ENCODE results near the gene PCMT1. TPM values are rescaled to one million over a fixed set of nuclear protein-coding genes. Genes with fewer than 3 reads are reported as not detected.

The PCMT1 gene
- total and polyA plus RNA-seq, 9 donors = 48.1 to 71.8 (median 54.7) TPM

DNA sequence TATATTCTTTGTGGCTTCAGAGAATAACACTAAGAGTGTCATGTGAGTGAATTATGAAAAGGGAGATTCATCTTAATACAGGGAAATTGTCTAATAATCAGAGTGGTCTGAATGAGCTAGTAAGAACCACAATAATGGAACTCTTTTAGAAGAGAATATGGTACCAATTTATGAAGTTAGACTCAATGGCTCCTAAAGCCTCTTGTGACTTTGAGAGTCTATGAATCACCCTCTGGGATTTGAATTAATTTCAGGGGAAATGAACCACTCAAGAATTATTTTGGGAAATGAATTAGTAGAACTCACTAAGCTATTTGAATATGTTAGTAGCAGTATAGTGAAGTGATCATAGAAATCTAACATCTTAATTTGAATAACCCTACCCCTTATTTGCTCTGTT lies 14.3 kb downstream of the PCMT1 start:
- no peaks in the 10 kb centered on the region for H3K4me1 ChIP-seq (ENCODE audit: insufficient read depth)
- H3K27me3 ChIP-seq = no peaks in the 10 kb centered on the region
- H3K36me3 ChIP-seq = no peaks in the 10 kb centered on the region
- intact Hi-C loops (cut with DNase I) = no loop called here
- DNase-seq = no peak
- H3K9me3 ChIP-seq = no peaks in the 10 kb centered on the region
- H3K4me3 ChIP-seq = no peak overlapping the region
- TF ChIP-seq EP300 (IDR thresholded peaks at IDR 0.05) = no peak
- TF ChIP-seq POLR2A (IDR thresholded peaks at IDR 0.05) = no peak
- TF ChIP-seq, protein P1, sequence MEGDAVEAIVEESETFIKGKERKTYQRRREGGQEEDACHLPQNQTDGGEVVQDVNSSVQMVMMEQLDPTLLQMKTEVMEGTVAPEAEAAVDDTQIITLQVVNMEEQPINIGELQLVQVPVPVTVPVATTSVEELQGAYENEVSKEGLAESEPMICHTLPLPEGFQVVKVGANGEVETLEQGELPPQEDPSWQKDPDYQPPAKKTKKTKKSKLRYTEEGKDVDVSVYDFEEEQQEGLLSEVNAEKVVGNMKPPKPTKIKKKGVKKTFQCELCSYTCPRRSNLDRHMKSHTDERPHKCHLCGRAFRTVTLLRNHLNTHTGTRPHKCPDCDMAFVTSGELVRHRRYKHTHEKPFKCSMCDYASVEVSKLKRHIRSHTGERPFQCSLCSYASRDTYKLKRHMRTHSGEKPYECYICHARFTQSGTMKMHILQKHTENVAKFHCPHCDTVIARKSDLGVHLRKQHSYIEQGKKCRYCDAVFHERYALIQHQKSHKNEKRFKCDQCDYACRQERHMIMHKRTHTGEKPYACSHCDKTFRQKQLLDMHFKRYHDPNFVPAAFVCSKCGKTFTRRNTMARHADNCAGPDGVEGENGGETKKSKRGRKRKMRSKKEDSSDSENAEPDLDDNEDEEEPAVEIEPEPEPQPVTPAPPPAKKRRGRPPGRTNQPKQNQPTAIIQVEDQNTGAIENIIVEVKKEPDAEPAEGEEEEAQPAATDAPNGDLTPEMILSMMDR (IDR thresholded peaks at IDR 0.05) = no peak
- no peak overlapping the region for H3K27ac ChIP-seq

DNA sequence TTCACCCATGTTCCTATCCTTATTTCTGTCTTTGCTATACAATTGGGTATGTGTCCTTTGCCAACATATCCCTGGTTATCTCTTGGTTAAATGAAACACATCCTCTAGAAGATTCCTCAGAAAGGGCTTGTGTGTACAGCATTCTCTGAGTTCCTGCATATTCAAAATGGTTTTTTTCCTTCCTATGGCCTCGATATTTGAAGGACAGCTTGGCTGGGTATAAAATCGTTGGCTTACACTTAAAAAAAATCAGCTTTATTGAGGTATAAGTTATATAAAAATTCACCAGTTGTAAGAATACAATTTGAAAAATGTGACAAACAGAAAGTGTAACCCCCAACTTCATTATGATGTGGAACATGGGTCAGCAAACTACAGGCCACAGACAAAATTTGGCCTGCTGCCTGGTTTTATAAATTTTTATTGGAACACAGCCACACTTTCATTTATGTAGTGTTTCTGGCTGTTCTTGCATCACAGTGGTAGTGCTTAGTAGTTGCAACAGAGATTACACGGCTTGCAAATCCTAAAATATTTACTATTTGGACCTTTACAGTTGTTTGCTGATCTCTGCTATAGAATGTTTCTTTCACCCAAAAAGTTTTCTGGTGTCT lies 16.7 kb downstream of the PCMT1 start:
- no peak overlapping the region for H3K4me3 ChIP-seq
- H3K4me1 ChIP-seq (ENCODE audit: insufficient read depth) = no peaks in the 10 kb centered on the region
- no peaks in the 10 kb centered on the region for H3K36me3 ChIP-seq
- WGBS, 3 donors = 45 to 70% (median 49%) methylated on average over 3 of the region's 3 CpGs
- intact Hi-C loops (cut with DNase I) = no loop called here
- TF ChIP-seq, protein P1 (IDR thresholded peaks at IDR 0.05) = no peak
- no peak for TF ChIP-seq EP300 (IDR thresholded peaks at IDR 0.05)
- no peak for TF ChIP-seq POLR2A (IDR thresholded peaks at IDR 0.05)
- H3K9me3 ChIP-seq = no peaks in the 10 kb centered on the region
- DNase-seq = no peak
- H3K27ac ChIP-seq = no peak overlapping the region
- no peaks in the 10 kb centered on the region for H3K27me3 ChIP-seq

DNA sequence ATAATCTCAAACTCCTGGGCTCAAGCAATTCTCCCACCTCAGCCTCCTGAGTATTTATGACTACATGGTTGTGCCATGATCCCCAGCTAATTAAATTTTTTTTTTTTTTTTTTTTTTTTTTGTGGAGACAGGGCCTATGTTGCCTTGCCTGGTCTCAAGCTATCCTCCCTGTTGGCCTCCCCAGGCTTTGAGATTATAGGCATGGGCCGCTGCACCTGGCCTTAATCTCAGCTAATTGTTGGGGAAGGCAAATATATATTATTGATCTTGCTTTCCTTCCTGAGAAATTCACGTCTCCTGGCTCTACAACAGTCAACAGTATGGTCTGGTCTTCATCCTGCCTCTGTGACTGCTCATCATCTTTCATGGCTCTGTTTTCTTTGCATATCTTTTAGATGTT lies 20.1 kb downstream of the PCMT1 start:
- Histone ChIP-seq H3K36me3 (peaks cover 2% of the 10 kb centered on the region), H3K4me3 (no peak overlapping the region), H3K27ac (no peak overlapping the region), H3K27me3 (no peaks in the 10 kb centered on the region), H3K9me3 (no peaks in the 10 kb centered on the region), H3K4me1 (ENCODE audit: insufficient read depth) (no peaks in the 10 kb centered on the region)
- no peak for DNase-seq
- WGBS, 3 donors = 95 to 100% (median 96%) methylated on average over 2 of the region's 2 CpGs
- intact Hi-C loops (cut with DNase I) = no loop called here
- TF ChIP-seq, protein P1 (IDR thresholded peaks at IDR 0.05) = no peak
- TF ChIP-seq POLR2A (IDR thresholded peaks at IDR 0.05) = no peak
- TF ChIP-seq EP300 (IDR thresholded peaks at IDR 0.05) = no peak

- H3K9me3 ChIP-seq = no peaks in the 10 kb centered on the region
- intact Hi-C loops (cut with DNase I) = no loop called here
- H3K36me3 ChIP-seq = peaks cover 2% of the 10 kb centered on the region
- no peak overlapping the region for H3K27ac ChIP-seq
- H3K4me1 ChIP-seq (ENCODE audit: insufficient read depth) = no peaks in the 10 kb centered on the region
- 99 to 100% (median 99%) methylated on average over 3 of the region's 3 CpGs for WGBS, 3 donors
- H3K4me3 ChIP-seq = no peak overlapping the region
- TF ChIP-seq EP300 (IDR thresholded peaks at IDR 0.05) (no peak), POLR2A (IDR thresholded peaks at IDR 0.05) (no peak)
- TF ChIP-seq, protein P1 (IDR thresholded peaks at IDR 0.05) = no peak
- no peak for DNase-seq
- no peaks in the 10 kb centered on the region for H3K27me3 ChIP-seq
These were observed 21.6 kb downstream of the PCMT1 start for GRCh38 chr6:149771185-149771584.

Measured in ovary (tissue), 9 donors.